ENCODE data around the gene CALCB.

CALCB gene

GRCh38 chr11:15091175-15091574, 17.8 kb downstream of the CALCB start:
- H3K4me1 ChIP-seq (ENCODE audit: control insufficient read depth, low read depth, low read length): no peaks in the 10 kb centered on the region
- H3K9ac ChIP-seq (ENCODE audit: low read length): no peak overlapping the region
- H3K9me3 ChIP-seq (ENCODE audit: control insufficient read depth, low read depth, low read length): no peaks in the 10 kb centered on the region
- H3K27ac ChIP-seq (ENCODE audit: low read length): no peak overlapping the region
- no peaks in the 10 kb centered on the region for H3K27me3 ChIP-seq (ENCODE audit: control insufficient read depth, insufficient read depth, low read length)
- H3K4me3 ChIP-seq (ENCODE audit: low read length): no peak overlapping the region
- H3K36me3 ChIP-seq (ENCODE audit: control insufficient read depth, low read depth, low read length): no peaks in the 10 kb centered on the region

DNA sequence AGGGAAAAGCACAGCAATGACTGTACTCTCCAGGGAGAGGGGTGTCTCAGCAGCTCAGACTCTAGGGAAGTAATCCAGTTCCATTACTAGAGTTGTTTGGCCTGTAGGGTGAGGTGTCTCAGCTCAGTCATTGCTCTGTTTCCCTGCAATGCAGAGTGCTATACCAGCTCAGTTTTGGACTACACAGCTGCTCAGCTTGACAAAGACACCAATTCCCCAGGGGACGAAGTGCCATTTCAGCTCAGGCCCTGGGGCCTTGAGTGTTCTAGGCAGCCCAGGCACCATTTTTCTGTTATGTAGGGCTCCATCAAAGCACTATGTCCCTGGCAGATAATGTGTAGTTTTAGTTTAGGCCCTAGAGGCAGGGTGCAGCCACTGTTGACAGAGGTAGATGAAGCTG, 18.2 kb downstream of the CALCB start:
- no peak overlapping the region for H3K9ac ChIP-seq (ENCODE audit: low read length)
- H3K27ac ChIP-seq (ENCODE audit: low read length): no peak overlapping the region
- H3K4me3 ChIP-seq (ENCODE audit: low read length): no peak overlapping the region
- H3K27me3 ChIP-seq (ENCODE audit: control insufficient read depth, insufficient read depth, low read length): no peaks in the 10 kb centered on the region
- H3K36me3 ChIP-seq (ENCODE audit: control insufficient read depth, low read depth, low read length): no peaks in the 10 kb centered on the region
- no peaks in the 10 kb centered on the region for H3K4me1 ChIP-seq (ENCODE audit: control insufficient read depth, low read depth, low read length)
- no peaks in the 10 kb centered on the region for H3K9me3 ChIP-seq (ENCODE audit: control insufficient read depth, low read depth, low read length)

DNA sequence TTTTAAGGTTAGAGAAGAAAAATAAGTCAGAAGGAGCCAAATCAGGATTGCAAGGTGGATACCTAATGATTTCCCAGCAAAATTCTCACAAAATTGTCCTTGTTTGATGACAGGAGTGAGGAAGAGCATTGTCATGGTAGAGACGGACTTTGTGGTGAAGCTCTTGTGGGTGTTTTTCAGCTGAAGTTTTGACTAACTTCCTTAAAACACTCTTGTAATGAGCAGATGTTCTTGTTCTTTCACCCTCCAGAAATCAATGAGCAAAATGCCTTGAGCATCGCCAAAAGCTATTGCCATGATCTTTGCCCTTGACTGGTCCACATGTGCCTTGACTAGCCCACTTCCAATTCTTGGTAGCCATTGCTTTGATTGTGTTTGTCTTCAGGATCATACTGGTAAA, 20.0 kb downstream of the CALCB start:
- Histone ChIP-seq H3K27ac (ENCODE audit: low read length) (no peak overlapping the region), H3K4me3 (ENCODE audit: low read length) (no peak overlapping the region), H3K36me3 (ENCODE audit: control insufficient read depth, low read depth, low read length) (no peaks in the 10 kb centered on the region), H3K4me1 (ENCODE audit: control insufficient read depth, low read depth, low read length) (no peaks in the 10 kb centered on the region), H3K9ac (ENCODE audit: low read length) (no peak overlapping the region), H3K27me3 (ENCODE audit: control insufficient read depth, insufficient read depth, low read length) (no peaks in the 10 kb centered on the region), H3K9me3 (ENCODE audit: control insufficient read depth, low read depth, low read length) (no peaks in the 10 kb centered on the region)

DNA sequence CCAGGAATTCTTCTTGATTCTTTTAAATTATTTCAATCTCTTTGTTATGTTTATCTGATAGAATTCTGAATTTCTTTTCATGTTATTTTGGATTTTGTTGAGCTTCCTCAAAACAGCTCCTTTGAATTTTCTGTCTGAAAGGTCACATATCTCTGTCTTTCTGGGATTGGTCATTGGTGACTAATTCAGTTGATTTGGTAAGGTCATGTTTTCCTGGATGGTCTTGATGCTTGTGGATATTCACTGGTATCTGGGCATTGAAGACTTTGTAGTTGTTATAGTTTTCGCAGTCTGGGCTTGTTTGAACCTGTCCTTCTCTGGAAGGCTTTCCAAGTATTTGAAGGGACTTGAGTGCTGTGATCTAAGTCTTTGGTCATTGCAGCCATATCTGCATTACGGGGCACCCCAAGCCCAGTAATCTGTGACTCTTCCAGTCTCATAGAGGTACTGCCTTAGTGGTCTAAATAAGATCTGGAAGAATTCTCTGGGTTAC, 22.4 kb downstream of the CALCB start:
- no peak overlapping the region for H3K4me3 ChIP-seq (ENCODE audit: low read length)
- H3K27ac ChIP-seq (ENCODE audit: low read length): no peak overlapping the region
- no peak overlapping the region for H3K9ac ChIP-seq (ENCODE audit: low read length)
- no peaks in the 10 kb centered on the region for H3K27me3 ChIP-seq (ENCODE audit: control insufficient read depth, insufficient read depth, low read length)
- H3K36me3 ChIP-seq (ENCODE audit: control insufficient read depth, low read depth, low read length): no peaks in the 10 kb centered on the region
- no peaks in the 10 kb centered on the region for H3K9me3 ChIP-seq (ENCODE audit: control insufficient read depth, low read depth, low read length)
- H3K4me1 ChIP-seq (ENCODE audit: control insufficient read depth, low read depth, low read length): no peaks in the 10 kb centered on the region

DNA sequence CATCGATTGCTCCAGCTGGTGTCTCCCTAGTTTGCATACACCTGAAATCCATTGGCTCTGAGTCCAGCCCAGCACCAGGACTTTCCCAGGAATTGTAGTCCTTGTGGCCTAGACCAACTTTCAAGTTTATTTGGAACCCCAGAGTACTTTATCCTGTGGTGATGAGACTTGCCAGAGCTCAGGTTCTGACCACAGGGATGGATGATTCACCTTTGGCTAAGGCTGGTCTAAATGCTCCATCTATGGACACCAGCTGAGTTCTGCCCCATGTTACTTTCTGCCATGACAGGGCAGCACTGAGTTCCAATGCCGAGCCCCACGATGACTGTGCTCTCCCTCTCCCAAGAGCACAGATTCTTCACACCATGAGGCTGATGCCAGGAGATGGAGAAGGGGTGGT, 24.0 kb downstream of the CALCB start:
- no peaks in the 10 kb centered on the region for H3K9me3 ChIP-seq (ENCODE audit: control insufficient read depth, low read depth, low read length)
- no peak overlapping the region for H3K9ac ChIP-seq (ENCODE audit: low read length)
- H3K4me3 ChIP-seq (ENCODE audit: low read length): no peak overlapping the region
- H3K36me3 ChIP-seq (ENCODE audit: control insufficient read depth, low read depth, low read length): no peaks in the 10 kb centered on the region
- H3K27me3 ChIP-seq (ENCODE audit: control insufficient read depth, insufficient read depth, low read length): no peaks in the 10 kb centered on the region
- H3K4me1 ChIP-seq (ENCODE audit: control insufficient read depth, low read depth, low read length): no peaks in the 10 kb centered on the region
- no peak overlapping the region for H3K27ac ChIP-seq (ENCODE audit: low read length)

GRCh38 chr11:15099267-15099666, 25.9 kb downstream of the CALCB start:
- Histone ChIP-seq H3K27ac (ENCODE audit: low read length) (no peak overlapping the region), H3K4me1 (ENCODE audit: control insufficient read depth, low read depth, low read length) (no peaks in the 10 kb centered on the region), H3K36me3 (ENCODE audit: control insufficient read depth, low read depth, low read length) (no peaks in the 10 kb centered on the region), H3K4me3 (ENCODE audit: low read length) (no peak overlapping the region), H3K9me3 (ENCODE audit: control insufficient read depth, low read depth, low read length) (no peaks in the 10 kb centered on the region), H3K9ac (ENCODE audit: low read length) (no peak overlapping the region), H3K27me3 (ENCODE audit: control insufficient read depth, insufficient read depth, low read length) (no peaks in the 10 kb centered on the region)

DNA sequence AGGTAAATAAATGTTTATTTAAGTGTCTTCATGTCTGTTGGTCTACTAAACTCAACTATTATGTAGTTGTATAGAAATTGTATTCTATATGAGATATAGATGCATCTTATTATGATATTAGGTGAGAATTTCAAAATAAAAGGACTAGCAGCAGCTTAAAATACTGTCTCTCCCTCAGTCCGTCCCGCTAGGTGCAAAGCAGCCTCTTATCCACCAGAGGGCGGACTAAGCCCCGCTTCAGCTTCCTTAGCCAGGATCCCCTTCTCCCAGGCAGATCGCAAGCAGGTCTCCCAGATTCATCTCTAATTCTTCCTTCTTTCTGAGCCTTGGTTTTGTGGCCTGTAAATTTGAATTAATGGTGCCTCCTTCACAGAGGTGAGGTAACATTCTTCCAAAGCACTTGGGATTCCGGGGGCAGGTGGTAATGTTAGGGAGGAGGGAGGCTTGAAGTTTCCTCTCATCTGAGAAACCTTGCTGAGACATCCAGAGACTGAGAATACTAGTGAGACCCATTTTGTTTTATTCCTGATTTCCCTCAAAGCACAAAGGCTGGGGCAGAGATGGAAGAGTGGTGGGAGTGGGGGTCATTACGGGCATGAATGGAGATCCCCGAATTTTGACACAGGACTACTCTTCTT, 27.8 kb downstream of the CALCB start:
- Histone ChIP-seq H3K4me1 (ENCODE audit: control insufficient read depth, low read depth, low read length) (no peaks in the 10 kb centered on the region), H3K4me3 (ENCODE audit: low read length) (no peak overlapping the region), H3K36me3 (ENCODE audit: control insufficient read depth, low read depth, low read length) (no peaks in the 10 kb centered on the region), H3K27ac (ENCODE audit: low read length) (no peak overlapping the region), H3K27me3 (ENCODE audit: control insufficient read depth, insufficient read depth, low read length) (no peaks in the 10 kb centered on the region), H3K9me3 (ENCODE audit: control insufficient read depth, low read depth, low read length) (no peaks in the 10 kb centered on the region), H3K9ac (ENCODE audit: low read length) (no peak overlapping the region)

GRCh38 chr11:15104166-15104565, 30.8 kb downstream of the CALCB start:
- Histone ChIP-seq H3K36me3 (ENCODE audit: control insufficient read depth, low read depth, low read length) (no peaks in the 10 kb centered on the region), H3K9ac (ENCODE audit: low read length) (no peak overlapping the region), H3K4me3 (ENCODE audit: low read length) (no peak overlapping the region), H3K27ac (ENCODE audit: low read length) (no peak overlapping the region), H3K4me1 (ENCODE audit: control insufficient read depth, low read depth, low read length) (no peaks in the 10 kb centered on the region), H3K9me3 (ENCODE audit: control insufficient read depth, low read depth, low read length) (no peaks in the 10 kb centered on the region), H3K27me3 (ENCODE audit: control insufficient read depth, insufficient read depth, low read length) (no peaks in the 10 kb centered on the region)

DNA sequence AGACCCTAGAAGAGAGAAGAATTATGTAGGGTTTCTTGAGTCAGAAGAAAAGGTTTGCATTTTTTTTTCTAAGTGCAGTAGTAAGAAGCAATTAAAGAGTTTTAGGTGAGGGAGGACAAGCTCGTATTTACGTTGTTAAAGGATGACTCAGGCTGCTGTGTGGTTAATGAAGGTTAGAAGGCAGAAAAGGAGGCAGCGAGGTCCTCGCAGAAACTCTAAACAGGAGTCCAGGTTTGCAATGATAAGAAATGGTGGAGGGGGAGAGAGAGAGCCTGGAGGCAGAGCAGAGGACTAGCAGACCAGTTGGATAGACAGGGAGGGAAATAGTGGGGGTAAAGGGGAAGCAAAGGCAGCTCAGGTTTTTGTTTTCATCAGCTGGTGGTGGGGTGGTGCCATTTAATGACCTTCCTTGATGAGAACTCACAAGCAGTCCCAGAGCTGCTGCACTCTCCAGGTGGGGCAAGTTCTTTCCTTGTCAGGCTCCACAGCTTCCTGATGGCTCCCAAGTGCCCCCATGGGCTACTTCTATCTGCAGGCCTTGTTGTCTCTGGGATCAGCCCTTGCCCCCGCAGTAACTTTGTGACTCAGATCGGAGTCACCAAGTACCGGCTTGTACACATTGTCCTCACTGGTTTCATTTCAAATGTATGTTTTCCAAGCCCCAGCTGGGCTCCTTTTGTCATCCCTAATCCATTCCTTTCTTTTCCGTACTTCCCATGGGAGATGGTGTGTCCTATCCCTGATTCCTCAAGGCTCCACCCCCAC, 33.0 kb downstream of the CALCB start:
- Histone ChIP-seq H3K9ac (ENCODE audit: low read length) (no peak overlapping the region), H3K27ac (ENCODE audit: low read length) (no peak overlapping the region), H3K4me3 (ENCODE audit: low read length) (no peak overlapping the region), H3K4me1 (ENCODE audit: control insufficient read depth, low read depth, low read length) (no peaks in the 10 kb centered on the region), H3K9me3 (ENCODE audit: control insufficient read depth, low read depth, low read length) (no peaks in the 10 kb centered on the region), H3K36me3 (ENCODE audit: control insufficient read depth, low read depth, low read length) (no peaks in the 10 kb centered on the region), H3K27me3 (ENCODE audit: control insufficient read depth, insufficient read depth, low read length) (no peaks in the 10 kb centered on the region)

DNA sequence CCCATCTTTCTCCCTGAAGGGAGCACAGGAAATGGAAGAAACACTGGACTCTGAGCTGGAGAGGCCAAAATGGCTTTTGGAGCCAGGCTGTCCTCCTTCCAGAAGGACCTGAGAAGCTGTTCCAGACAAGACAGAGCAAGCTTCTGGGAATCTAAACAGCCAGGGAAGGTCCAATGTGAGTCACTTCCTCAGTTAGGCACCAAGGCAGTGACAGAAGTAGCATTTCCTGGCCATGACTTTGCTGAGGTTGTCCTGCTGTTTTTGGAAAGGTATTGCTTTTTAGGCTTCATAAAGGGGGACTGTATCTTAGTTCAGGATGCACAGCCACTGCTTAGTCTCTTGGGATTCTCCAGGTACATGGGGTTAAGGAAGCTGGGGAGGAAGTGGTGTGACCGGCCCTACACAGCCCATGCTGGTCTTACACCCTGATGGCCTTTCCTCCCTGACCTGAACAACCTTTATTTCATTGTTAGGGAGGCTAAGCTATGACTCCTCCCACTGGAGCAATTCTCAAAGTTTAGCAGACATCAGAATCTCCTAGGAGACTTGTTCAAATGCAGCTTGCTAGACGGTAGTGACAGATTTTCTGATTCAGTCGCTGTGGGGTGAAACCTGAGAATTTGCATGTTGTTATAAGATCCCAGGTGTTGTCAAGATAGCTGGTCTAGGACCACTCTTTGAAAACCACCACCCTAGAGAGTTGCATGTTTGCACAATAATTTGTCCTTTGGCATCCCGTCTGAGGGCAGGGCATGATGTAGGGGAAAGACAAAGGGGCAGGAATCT, 34.5 kb downstream of the CALCB start:
- H3K9ac ChIP-seq (ENCODE audit: low read length): no peak overlapping the region
- H3K4me3 ChIP-seq (ENCODE audit: low read length): no peak overlapping the region
- no peak overlapping the region for H3K27ac ChIP-seq (ENCODE audit: low read length)
- H3K4me1 ChIP-seq (ENCODE audit: control insufficient read depth, low read depth, low read length): no peaks in the 10 kb centered on the region
- H3K27me3 ChIP-seq (ENCODE audit: control insufficient read depth, insufficient read depth, low read length): peaks cover 3% of the 10 kb centered on the region
- H3K36me3 ChIP-seq (ENCODE audit: control insufficient read depth, low read depth, low read length): no peaks in the 10 kb centered on the region
- H3K9me3 ChIP-seq (ENCODE audit: control insufficient read depth, low read depth, low read length): no peaks in the 10 kb centered on the region

DNA sequence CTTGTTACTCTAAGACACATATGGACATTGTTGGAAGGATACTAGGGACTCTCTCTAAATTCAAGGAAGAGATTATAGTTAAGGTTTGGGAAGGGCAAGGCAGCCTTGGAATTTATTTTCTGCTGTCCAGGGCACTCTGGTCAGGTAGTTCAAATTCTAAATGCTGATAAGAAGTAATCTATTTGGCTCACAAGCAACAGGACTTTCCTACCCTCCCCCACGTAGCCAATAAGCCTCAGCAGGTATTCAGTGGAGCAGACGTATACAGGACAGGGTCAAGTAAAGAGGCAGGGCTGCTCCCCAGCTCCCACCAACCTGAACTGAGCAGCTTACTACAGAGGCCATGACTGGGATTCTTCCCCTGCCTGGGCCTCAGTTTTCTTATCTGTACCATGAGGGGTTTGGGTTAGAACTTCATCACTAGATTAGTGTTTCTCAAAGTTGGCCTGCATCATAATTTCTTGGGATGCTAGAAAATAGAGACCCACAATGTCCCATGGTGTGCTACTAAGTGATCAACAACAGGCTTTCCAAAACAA, 35.3 kb downstream of the CALCB start:
- Histone ChIP-seq H3K36me3 (ENCODE audit: control insufficient read depth, low read depth, low read length) (no peaks in the 10 kb centered on the region), H3K9ac (ENCODE audit: low read length) (no peak overlapping the region), H3K27ac (ENCODE audit: low read length) (no peak overlapping the region), H3K4me1 (ENCODE audit: control insufficient read depth, low read depth, low read length) (no peaks in the 10 kb centered on the region), H3K9me3 (ENCODE audit: control insufficient read depth, low read depth, low read length) (no peaks in the 10 kb centered on the region), H3K4me3 (ENCODE audit: low read length) (no peak overlapping the region), H3K27me3 (ENCODE audit: control insufficient read depth, insufficient read depth, low read length) (peaks cover 11% of the 10 kb centered on the region)

Measured in iPS-18a (cell line).